Nephron (organoid): ENCODE data around the gene AGAP1.

Experiments used
- H3K27ac Mint-ChIP-seq, 3 experiments: 2 replicates each; pipeline ENCODE4 v1.8.0; 2020; ENCODE audit warnings: mixed read lengths in 3 of 3, mild to moderate bottlenecking in 2 of 3, moderate library complexity in 1 of 3
- H3K27me3 Mint-ChIP-seq: 2 replicates; pipeline ENCODE4 v1.8.0; 2021; ENCODE audit warnings: low read depth, mild to moderate bottlenecking, moderate library complexity, mixed read lengths
- H3K36me3 Mint-ChIP-seq: 2 replicates; pipeline ENCODE4 v1.8.0; 2020; ENCODE audit warnings: low read depth, mixed read lengths
- H3K4me1 Mint-ChIP-seq: 2 replicates; pipeline ENCODE4 v1.8.0; 2020; ENCODE audit warnings: mixed read lengths
- H3K4me3 Mint-ChIP-seq, 3 experiments: 2 replicates each; pipeline ENCODE4 v1.8.0; 2020; ENCODE audit warnings: mild to moderate bottlenecking in 3 of 3, mixed read lengths in 3 of 3, moderate library complexity in 2 of 3
- H3K9me3 Mint-ChIP-seq: 2 replicates; pipeline ENCODE4 v1.8.0; 2020; ENCODE audit warnings: mixed read lengths
- TF ChIP-seq, protein P1 (sequence below), 3 experiments: fragments of 200-600 bp; sonication (generic); IDR thresholded peaks; one replicate each; pipeline ENCODE4 v1.5.0; 2021; ENCODE audit warnings: antibody characterized with exemption in 3 of 3; ENCODE audit not compliant: unreplicated experiment in 3 of 3

Gene AGAP1

GRCh38 chr2:236178890-236179235 is 685.0 kb downstream of the AGAP1 start:
- TF ChIP-seq, protein P1, sequence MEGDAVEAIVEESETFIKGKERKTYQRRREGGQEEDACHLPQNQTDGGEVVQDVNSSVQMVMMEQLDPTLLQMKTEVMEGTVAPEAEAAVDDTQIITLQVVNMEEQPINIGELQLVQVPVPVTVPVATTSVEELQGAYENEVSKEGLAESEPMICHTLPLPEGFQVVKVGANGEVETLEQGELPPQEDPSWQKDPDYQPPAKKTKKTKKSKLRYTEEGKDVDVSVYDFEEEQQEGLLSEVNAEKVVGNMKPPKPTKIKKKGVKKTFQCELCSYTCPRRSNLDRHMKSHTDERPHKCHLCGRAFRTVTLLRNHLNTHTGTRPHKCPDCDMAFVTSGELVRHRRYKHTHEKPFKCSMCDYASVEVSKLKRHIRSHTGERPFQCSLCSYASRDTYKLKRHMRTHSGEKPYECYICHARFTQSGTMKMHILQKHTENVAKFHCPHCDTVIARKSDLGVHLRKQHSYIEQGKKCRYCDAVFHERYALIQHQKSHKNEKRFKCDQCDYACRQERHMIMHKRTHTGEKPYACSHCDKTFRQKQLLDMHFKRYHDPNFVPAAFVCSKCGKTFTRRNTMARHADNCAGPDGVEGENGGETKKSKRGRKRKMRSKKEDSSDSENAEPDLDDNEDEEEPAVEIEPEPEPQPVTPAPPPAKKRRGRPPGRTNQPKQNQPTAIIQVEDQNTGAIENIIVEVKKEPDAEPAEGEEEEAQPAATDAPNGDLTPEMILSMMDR (IDR thresholded peaks at IDR 0.05; ENCODE audit: unreplicated experiment in 3 of 3), result no peak
- Mint-ChIP-seq H3K4me1 (peaks cover 20% of the 10 kb centered on the region), H3K9me3 (peaks cover 2% of the 10 kb centered on the region), H3K36me3 (no peaks in the 10 kb centered on the region), H3K27ac (no peak overlapping the region), H3K4me3 (peak overlapping the region; percentile 74 to 84 (median 78)), H3K27me3 (peaks cover 97% of the 10 kb centered on the region)

- H3K27me3 Mint-ChIP-seq, result peaks cover 97% of the 10 kb centered on the region
- peak overlapping the region; percentile 74 to 84 (median 78) for H3K4me3 Mint-ChIP-seq
- TF ChIP-seq, protein P1 (IDR thresholded peaks at IDR 0.05; ENCODE audit: unreplicated experiment in 3 of 3), result no peak
- H3K9me3 Mint-ChIP-seq, result peaks cover 5% of the 10 kb centered on the region
- H3K36me3 Mint-ChIP-seq, result no peaks in the 10 kb centered on the region
- peaks cover 14% of the 10 kb centered on the region for H3K4me1 Mint-ChIP-seq
- H3K27ac Mint-ChIP-seq, result no peak overlapping the region
These were observed 685.6 kb downstream of the AGAP1 start for GRCh38 chr2:236179236-236180075.

DNA sequence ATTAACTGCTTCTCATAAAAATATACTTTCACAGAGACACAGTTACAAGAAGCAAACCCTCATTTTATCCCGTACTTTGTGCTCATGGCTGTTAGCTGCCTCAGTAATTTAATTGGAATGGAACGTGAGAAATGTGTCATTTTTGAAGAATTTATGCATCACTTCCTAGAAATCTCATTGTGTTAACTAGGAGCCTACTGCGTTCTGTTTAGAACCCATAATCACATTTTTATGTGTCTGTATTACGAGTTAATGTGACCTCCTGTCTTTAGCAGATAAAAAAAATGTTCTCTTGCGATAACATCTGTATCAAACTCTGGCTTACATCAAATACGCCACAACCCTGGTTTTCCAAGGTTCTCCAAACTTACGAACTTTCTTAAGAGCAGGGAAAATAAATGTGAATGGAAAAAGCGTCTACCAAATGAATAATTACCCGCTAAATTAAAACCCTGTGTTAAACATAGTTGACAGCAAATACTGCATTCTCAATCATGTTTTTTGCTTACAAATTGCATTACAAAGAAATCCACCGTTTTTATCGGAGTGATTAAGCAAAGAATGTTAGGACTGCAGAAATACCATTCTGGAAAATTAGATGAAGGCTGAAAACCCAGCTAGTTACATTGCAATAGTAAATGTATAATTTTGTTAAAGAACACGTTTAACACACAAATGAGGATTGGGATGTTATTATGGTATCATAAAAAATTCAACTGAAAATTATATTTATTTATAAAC is 686.4 kb downstream of the AGAP1 start:
- no peak overlapping the region for H3K27ac Mint-ChIP-seq
- H3K4me3 Mint-ChIP-seq, result peak overlapping the region; percentile 72 to 84 (median 77)
- peaks cover 13% of the 10 kb centered on the region for H3K4me1 Mint-ChIP-seq
- H3K9me3 Mint-ChIP-seq, result peaks cover 9% of the 10 kb centered on the region
- peaks cover 92% of the 10 kb centered on the region for H3K27me3 Mint-ChIP-seq
- TF ChIP-seq, protein P1 (IDR thresholded peaks at IDR 0.05; ENCODE audit: unreplicated experiment in 3 of 3), result no peak
- H3K36me3 Mint-ChIP-seq, result no peaks in the 10 kb centered on the region

DNA sequence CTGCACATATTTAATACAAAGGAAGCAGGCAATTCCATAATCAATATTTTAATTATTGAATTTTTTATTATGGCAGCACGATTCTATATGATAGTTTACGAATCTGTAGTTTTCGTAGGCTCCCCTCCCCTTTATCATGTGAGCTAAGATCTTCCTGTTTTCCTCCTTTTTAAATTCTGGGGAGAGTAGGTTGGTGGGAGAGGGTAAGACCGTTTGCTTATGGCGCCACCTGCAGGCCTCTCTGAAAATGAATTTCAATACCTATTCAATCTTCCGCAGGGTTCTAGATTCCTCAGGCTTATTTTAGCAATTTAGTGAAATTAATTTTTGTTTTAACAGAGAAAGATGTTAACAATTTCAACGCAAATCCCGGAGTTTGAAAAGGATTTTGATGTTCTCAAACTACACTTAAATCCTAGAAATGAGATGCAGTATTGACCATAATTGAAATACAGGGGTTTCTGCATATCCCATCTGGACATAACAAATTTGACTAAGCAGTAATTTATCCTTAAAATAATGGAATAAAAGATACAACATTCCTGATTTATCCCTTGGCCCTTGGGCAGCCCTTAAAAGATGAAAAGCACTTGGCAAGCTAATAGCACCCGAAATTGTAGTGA is 687.1 kb downstream of the AGAP1 start:
- H3K36me3 Mint-ChIP-seq, result no peaks in the 10 kb centered on the region
- H3K27ac Mint-ChIP-seq, result no peak overlapping the region
- H3K27me3 Mint-ChIP-seq, result peaks cover 91% of the 10 kb centered on the region
- peaks cover 9% of the 10 kb centered on the region for H3K9me3 Mint-ChIP-seq
- peak overlapping the region; percentile 9 to 36 (median 33) for H3K4me3 Mint-ChIP-seq
- peaks cover 13% of the 10 kb centered on the region for H3K4me1 Mint-ChIP-seq
- TF ChIP-seq, protein P1 (IDR thresholded peaks at IDR 0.05; ENCODE audit: unreplicated experiment in 3 of 3), result peak; percentile 71 to 92 (median 78)
